Loucy (cell line): ENCODE measurements around the gene NLRP12.

Source experiments
- CTCF ChIP-seq: fragments of 200-600 bp; sonication (generic); conservative IDR thresholded peaks from 2 replicates; pipeline ENCODE4 v1.5.1; 2014; ENCODE audit warnings: mild to moderate bottlenecking, antibody characterized with exemption, low read length
- EZH2phosphoT487 ChIP-seq: fragments of 200-600 bp; IDR thresholded peaks from 2 replicates; pipeline ENCODE4 v1.6.1; 2018; ENCODE audit warnings: antibody characterized with exemption, mild to moderate bottlenecking, moderate library complexity, borderline replicate concordance

GRCh38 chr19:53813996-53814395 is 10.1 kb downstream of the NLRP12 start:
- TF ChIP-seq CTCF (no peak), EZH2phosphoT487 (no peak)
